WTC11 (cell line): ENCODE data around the gene KLHL30. TPM values are rescaled to one million over a fixed set of nuclear protein-coding genes. Genes with fewer than 3 reads are reported as not detected.

Source experiments
- ATAC-seq: fragments of 200-7000 bp; cut with Tn5 transposase; 2 replicates; pipeline ENCODE4 v1.10.0; 2021; ENCODE audit warnings: mild to moderate bottlenecking, moderate library complexity
- CTCF ChIA-PET: fragments of 300-600 bp; sonication (Branson Sonifier 250); formaldehyde crosslinking; loops from one replicate; lab custom pipeline; 2021; ENCODE audit warnings: antibody characterized with exemption; lab: Charles Lee
- POLR2A ChIA-PET: fragments of 350-600 bp; sonication (Branson Sonifier 250); formaldehyde crosslinking; loops from one replicate; lab custom pipeline; 2021; ENCODE audit warnings: antibody characterized with exemption; lab: Charles Lee
- DNase-seq: peaks from one replicate; pipeline ENCODE4 v3.0.0; 2021; ENCODE audit warnings: low spot score
- H3K27ac Mint-ChIP-seq: 2 replicates; pipeline ENCODE4 v1.8.0; 2021; ENCODE audit warnings: mixed read lengths
- H3K27me3 Mint-ChIP-seq: 2 replicates; pipeline ENCODE4 v1.8.0; 2021; ENCODE audit warnings: low read depth, mild to moderate bottlenecking, moderate library complexity, mixed read lengths
- H3K36me3 Mint-ChIP-seq: 2 replicates; pipeline ENCODE4 v1.8.0; 2021; ENCODE audit warnings: mixed read lengths
- H3K4me1 Mint-ChIP-seq: 2 replicates; pipeline ENCODE4 v1.8.0; 2022; ENCODE audit warnings: mixed read lengths
- H3K4me3 Mint-ChIP-seq: 2 replicates; pipeline ENCODE4 v1.8.0; 2021; ENCODE audit warnings: mild to moderate bottlenecking, moderate library complexity, mixed read lengths
- H3K9me3 Mint-ChIP-seq: 2 replicates; pipeline ENCODE4 v1.8.0; 2021; ENCODE audit warnings: mixed read lengths
- CREM ChIP-seq: sonication (generic); formaldehyde crosslinking; IDR thresholded peaks from 2 replicates; pipeline ENCODE4 v1.8.1; 2022; ENCODE audit warnings: mild to moderate bottlenecking, missing genetic modification reagents, moderate library complexity
- E2F5 ChIP-seq: sonication (generic); formaldehyde crosslinking; IDR thresholded peaks from 2 replicates; pipeline ENCODE4 v1.8.1; 2022; ENCODE audit warnings: mild to moderate bottlenecking, moderate library complexity, missing genetic modification reagents
- JUN ChIP-seq: sonication (generic); formaldehyde crosslinking; IDR thresholded peaks from 2 replicates; pipeline ENCODE4 v1.8.0; 2023; ENCODE audit warnings: mild to moderate bottlenecking, missing genetic modification reagents
- MAX ChIP-seq: sonication (generic); formaldehyde crosslinking; IDR thresholded peaks from 2 replicates; pipeline ENCODE4 v1.8.0; 2022; ENCODE audit warnings: mild to moderate bottlenecking, missing genetic modification reagents
- MYBL2 ChIP-seq: sonication (generic); formaldehyde crosslinking; IDR thresholded peaks from 2 replicates; pipeline ENCODE4 v1.8.1; 2023; ENCODE audit warnings: mild to moderate bottlenecking, moderate library complexity, missing genetic modification reagents
- NFYB ChIP-seq: sonication (generic); formaldehyde crosslinking; conservative IDR thresholded peaks from 2 replicates; pipeline ENCODE4 v1.8.0; 2022; ENCODE audit warnings: low read depth, missing genetic modification reagents
- RELA ChIP-seq: sonication (generic); formaldehyde crosslinking; IDR thresholded peaks from 2 replicates; pipeline ENCODE4 v1.8.1; 2022; ENCODE audit warnings: missing genetic modification reagents, mild to moderate bottlenecking, borderline replicate concordance
- RORB ChIP-seq: fragments of 250-450 bp; sonication (Bioruptor Pico); IDR thresholded peaks from 2 replicates; pipeline ENCODE4 v1.9.0; 2021; ENCODE audit warnings: mild to moderate bottlenecking
- TEAD4 ChIP-seq: sonication (generic); formaldehyde crosslinking; IDR thresholded peaks from 2 replicates; pipeline ENCODE4 v1.8.0; 2022; ENCODE audit warnings: mild to moderate bottlenecking, missing genetic modification reagents
- ZBTB21 ChIP-seq: sonication (generic); formaldehyde crosslinking; IDR thresholded peaks from 2 replicates; pipeline ENCODE4 v1.8.1; 2023; ENCODE audit warnings: mild to moderate bottlenecking, missing genetic modification reagents, borderline replicate concordance
- ZNF219 ChIP-seq: sonication (generic); formaldehyde crosslinking; IDR thresholded peaks from 2 replicates; pipeline ENCODE4 v1.8.0; 2023; ENCODE audit warnings: missing genetic modification reagents, mild to moderate bottlenecking, borderline replicate concordance
- ZNF232 ChIP-seq: sonication (generic); formaldehyde crosslinking; IDR thresholded peaks from 2 replicates; pipeline ENCODE4 v1.8.0; 2022; ENCODE audit warnings: mild to moderate bottlenecking, missing genetic modification reagents
- ZNF281 ChIP-seq: sonication (generic); formaldehyde crosslinking; IDR thresholded peaks from 2 replicates; pipeline ENCODE4 v1.8.0; 2023; ENCODE audit warnings: mild to moderate bottlenecking, missing genetic modification reagents
- ZNF317 ChIP-seq: sonication (generic); formaldehyde crosslinking; IDR thresholded peaks from 2 replicates; pipeline ENCODE4 v1.8.1; 2023; ENCODE audit warnings: low read depth, mild to moderate bottlenecking, moderate library complexity, missing genetic modification reagents, borderline replicate concordance
- ZNF423 ChIP-seq: fragments of 250-450 bp; sonication (Bioruptor Pico); IDR thresholded peaks from 2 replicates; pipeline ENCODE4 v2.1.2; 2022; ENCODE audit warnings: mild to moderate bottlenecking, moderate library complexity
- total RNA-seq: library from RNA; stranded (reverse); gene quantifications from 3 replicates; pipeline ENCODE4 v1.2.3, GENCODE V29; 2021
- TF ChIP-seq, protein P1 (sequence below): fragments of 200-600 bp; IDR thresholded peaks from 2 replicates; pipeline ENCODE4 v1.8.0; 2022; ENCODE audit warnings: antibody characterized with exemption
- TF ChIP-seq, protein P2 (sequence below): sonication (generic); formaldehyde crosslinking; IDR thresholded peaks from 2 replicates; pipeline ENCODE4 v1.8.0; 2022; ENCODE audit warnings: mild to moderate bottlenecking, missing genetic modification reagents
- TF ChIP-seq, protein P3 (sequence below): fragments of 250-450 bp; sonication (Bioruptor Pico); IDR thresholded peaks from 2 replicates; pipeline ENCODE4 v1.8.0; 2021; ENCODE audit warnings: mild to moderate bottlenecking
- TF ChIP-seq, protein P4 (sequence below): sonication (generic); formaldehyde crosslinking; conservative IDR thresholded peaks from 2 replicates; pipeline ENCODE4 v1.8.1; 2023; ENCODE audit warnings: mild to moderate bottlenecking, low read depth, missing genetic modification reagents, moderate library complexity

KLHL30 gene
- total RNA-seq, 1 experiment from 2014 or later, result not detected

GRCh38 chr2:238139196-238140039, 950 bp downstream of the KLHL30 start:
- no peaks in the 10 kb centered on the region for H3K9me3 Mint-ChIP-seq
- no peaks in the 10 kb centered on the region for H3K36me3 Mint-ChIP-seq
- no peaks in the 10 kb centered on the region for H3K4me1 Mint-ChIP-seq
- DNase-seq (peak; percentile 64), ATAC-seq (peak; percentile 64)
- no peak overlapping the region for H3K27ac Mint-ChIP-seq
- TF ChIP-seq ZNF423 (CRISPR knock-in tag), result peak; percentile 30; the same call in 1 of the 2 replicates
- TF ChIP-seq, protein P1, sequence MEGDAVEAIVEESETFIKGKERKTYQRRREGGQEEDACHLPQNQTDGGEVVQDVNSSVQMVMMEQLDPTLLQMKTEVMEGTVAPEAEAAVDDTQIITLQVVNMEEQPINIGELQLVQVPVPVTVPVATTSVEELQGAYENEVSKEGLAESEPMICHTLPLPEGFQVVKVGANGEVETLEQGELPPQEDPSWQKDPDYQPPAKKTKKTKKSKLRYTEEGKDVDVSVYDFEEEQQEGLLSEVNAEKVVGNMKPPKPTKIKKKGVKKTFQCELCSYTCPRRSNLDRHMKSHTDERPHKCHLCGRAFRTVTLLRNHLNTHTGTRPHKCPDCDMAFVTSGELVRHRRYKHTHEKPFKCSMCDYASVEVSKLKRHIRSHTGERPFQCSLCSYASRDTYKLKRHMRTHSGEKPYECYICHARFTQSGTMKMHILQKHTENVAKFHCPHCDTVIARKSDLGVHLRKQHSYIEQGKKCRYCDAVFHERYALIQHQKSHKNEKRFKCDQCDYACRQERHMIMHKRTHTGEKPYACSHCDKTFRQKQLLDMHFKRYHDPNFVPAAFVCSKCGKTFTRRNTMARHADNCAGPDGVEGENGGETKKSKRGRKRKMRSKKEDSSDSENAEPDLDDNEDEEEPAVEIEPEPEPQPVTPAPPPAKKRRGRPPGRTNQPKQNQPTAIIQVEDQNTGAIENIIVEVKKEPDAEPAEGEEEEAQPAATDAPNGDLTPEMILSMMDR, result peak; percentile 97
- no peak for TF ChIP-seq ZNF219 (CRISPR knock-in tag)
- peak; percentile 17; the same call in 1 of the 2 replicates for TF ChIP-seq RELA (CRISPR knock-in tag)
- TF ChIP-seq, protein P2, sequence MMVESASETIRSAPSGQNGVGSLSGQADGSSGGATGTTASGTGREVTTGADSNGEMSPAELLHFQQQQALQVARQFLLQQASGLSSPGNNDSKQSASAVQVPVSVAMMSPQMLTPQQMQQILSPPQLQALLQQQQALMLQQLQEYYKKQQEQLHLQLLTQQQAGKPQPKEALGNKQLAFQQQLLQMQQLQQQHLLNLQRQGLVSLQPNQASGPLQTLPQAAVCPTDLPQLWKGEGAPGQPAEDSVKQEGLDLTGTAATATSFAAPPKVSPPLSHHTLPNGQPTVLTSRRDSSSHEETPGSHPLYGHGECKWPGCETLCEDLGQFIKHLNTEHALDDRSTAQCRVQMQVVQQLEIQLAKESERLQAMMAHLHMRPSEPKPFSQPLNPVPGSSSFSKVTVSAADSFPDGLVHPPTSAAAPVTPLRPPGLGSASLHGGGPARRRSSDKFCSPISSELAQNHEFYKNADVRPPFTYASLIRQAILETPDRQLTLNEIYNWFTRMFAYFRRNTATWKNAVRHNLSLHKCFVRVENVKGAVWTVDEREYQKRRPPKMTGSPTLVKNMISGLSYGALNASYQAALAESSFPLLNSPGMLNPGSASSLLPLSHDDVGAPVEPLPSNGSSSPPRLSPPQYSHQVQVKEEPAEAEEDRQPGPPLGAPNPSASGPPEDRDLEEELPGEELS (CRISPR knock-in tag), result no peak
- TF ChIP-seq, protein P3, sequence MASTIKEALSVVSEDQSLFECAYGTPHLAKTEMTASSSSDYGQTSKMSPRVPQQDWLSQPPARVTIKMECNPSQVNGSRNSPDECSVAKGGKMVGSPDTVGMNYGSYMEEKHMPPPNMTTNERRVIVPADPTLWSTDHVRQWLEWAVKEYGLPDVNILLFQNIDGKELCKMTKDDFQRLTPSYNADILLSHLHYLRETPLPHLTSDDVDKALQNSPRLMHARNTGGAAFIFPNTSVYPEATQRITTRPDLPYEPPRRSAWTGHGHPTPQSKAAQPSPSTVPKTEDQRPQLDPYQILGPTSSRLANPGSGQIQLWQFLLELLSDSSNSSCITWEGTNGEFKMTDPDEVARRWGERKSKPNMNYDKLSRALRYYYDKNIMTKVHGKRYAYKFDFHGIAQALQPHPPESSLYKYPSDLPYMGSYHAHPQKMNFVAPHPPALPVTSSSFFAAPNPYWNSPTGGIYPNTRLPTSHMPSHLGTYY (CRISPR knock-in tag), result no peak
- TF ChIP-seq NFYB (CRISPR knock-in tag), result no peak
- TF ChIP-seq RORB (CRISPR knock-in tag), result no peak
- TF ChIP-seq MAX, result no peak
- TF ChIP-seq ZBTB21 (CRISPR knock-in tag), result no peak
- no peak for TF ChIP-seq ZNF317
- no peak for TF ChIP-seq ZNF281 (CRISPR knock-in tag)
- TF ChIP-seq E2F5 (CRISPR knock-in tag), result 0 out of 2 replicates have a peak, but pooled peaks have one; percentile 30
- TF ChIP-seq ZNF232 (CRISPR knock-in tag), result no peak
- no peak for TF ChIP-seq CREM (CRISPR knock-in tag)
- TF ChIP-seq MYBL2 (CRISPR knock-in tag), result no peak
- TF ChIP-seq, protein P4, sequence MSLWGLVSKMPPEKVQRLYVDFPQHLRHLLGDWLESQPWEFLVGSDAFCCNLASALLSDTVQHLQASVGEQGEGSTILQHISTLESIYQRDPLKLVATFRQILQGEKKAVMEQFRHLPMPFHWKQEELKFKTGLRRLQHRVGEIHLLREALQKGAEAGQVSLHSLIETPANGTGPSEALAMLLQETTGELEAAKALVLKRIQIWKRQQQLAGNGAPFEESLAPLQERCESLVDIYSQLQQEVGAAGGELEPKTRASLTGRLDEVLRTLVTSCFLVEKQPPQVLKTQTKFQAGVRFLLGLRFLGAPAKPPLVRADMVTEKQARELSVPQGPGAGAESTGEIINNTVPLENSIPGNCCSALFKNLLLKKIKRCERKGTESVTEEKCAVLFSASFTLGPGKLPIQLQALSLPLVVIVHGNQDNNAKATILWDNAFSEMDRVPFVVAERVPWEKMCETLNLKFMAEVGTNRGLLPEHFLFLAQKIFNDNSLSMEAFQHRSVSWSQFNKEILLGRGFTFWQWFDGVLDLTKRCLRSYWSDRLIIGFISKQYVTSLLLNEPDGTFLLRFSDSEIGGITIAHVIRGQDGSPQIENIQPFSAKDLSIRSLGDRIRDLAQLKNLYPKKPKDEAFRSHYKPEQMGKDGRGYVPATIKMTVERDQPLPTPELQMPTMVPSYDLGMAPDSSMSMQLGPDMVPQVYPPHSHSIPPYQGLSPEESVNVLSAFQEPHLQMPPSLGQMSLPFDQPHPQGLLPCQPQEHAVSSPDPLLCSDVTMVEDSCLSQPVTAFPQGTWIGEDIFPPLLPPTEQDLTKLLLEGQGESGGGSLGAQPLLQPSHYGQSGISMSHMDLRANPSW (CRISPR knock-in tag), result no peak
- TF ChIP-seq JUN, result no peak
- TF ChIP-seq TEAD4 (CRISPR knock-in tag), result no peak
- no peak overlapping the region for H3K4me3 Mint-ChIP-seq
- ChIA-PET CTCF (interaction anchor here (0.6 to 4.3 kb wide), 28 partner anchors 8 to 961 kb away, joined by 3 to 41 read pairs (median 4); partner anchors contain the start of genes ERFE and ESPNL), POLR2A (interaction anchor here (0.7 to 1.3 kb wide), 2 partner anchors 41 to 276 kb away, joined by 3 read pairs; no protein-coding TSS in a partner anchor)
- H3K27me3 Mint-ChIP-seq, result no peaks in the 10 kb centered on the region
